GM18909 (cell line): ENCODE data around the gene HMBS.
"Not testable (repeated sequence)": the region's sequence is repeated elsewhere in the genome, so short reads cannot be mapped to it uniquely, and the experiment has no call there.

Experiments used
- ATAC-seq: cut with Tn5 transposase; IDR thresholded peaks from one replicate; pipeline ENCODE4 v1.9.1; 2021; ENCODE audit warnings: mild to moderate bottlenecking; ENCODE audit not compliant: unreplicated experiment, poor library complexity

Gene HMBS

GRCh38 chr11:119100994-119101758 is 16.5 kb downstream of the HMBS start:
- peak; percentile 29 for ATAC-seq

- peak; percentile 79 for ATAC-seq
These were observed 17.2 kb downstream of the HMBS start, which contains the start of gene DPAGT1 for GRCh38 chr11:119101759-119102423. DPAGT1 (minus strand) TSS chr11:119101853; CDS start chr11:119101655, 198 bp downstream.

- ATAC-seq = not testable (repeated sequence)
These were observed 18.5 kb downstream of the HMBS start for GRCh38 chr11:119103161-119103664.

GRCh38 chr11:119103793-119104192 is 19.1 kb downstream of the HMBS start:
- no peak for ATAC-seq

- ATAC-seq = peak; percentile 77
These were observed 22.2 kb downstream of the HMBS start, which contains the start of gene C2CD2L for GRCh38 chr11:119106564-119107537. C2CD2L (plus strand) TSS chr11:119107344; CDS start chr11:119107742, 398 bp downstream.

GRCh38 chr11:119107538-119108145 is 23.0 kb downstream of the HMBS start:
- peak; percentile 28 for ATAC-seq

GRCh38 chr11:119108146-119108856 is 23.6 kb downstream of the HMBS start:
- peak; percentile 19 for ATAC-seq

- ATAC-seq = no peak
These were observed 24.2 kb downstream of the HMBS start for GRCh38 chr11:119108857-119109221.

GRCh38 chr11:119109843-119110242 is 25.2 kb downstream of the HMBS start:
- ATAC-seq = no peak

GRCh38 chr11:119110439-119110838 is 25.8 kb downstream of the HMBS start:
- no peak for ATAC-seq

GRCh38 chr11:119111361-119111925 is 26.8 kb downstream of the HMBS start:
- ATAC-seq = no peak

GRCh38 chr11:119112314-119113020 is 27.8 kb downstream of the HMBS start:
- ATAC-seq = no peak

- ATAC-seq = no peak
These were observed 29.0 kb downstream of the HMBS start for GRCh38 chr11:119113716-119114115.

GRCh38 chr11:119114351-119114750 is 29.7 kb downstream of the HMBS start:
- no peak for ATAC-seq

GRCh38 chr11:119115484-119116234 is 31.0 kb downstream of the HMBS start:
- no peak for ATAC-seq

GRCh38 chr11:119116235-119116594 is 31.5 kb downstream of the HMBS start:
- ATAC-seq = no peak

GRCh38 chr11:119116601-119117000 is 31.9 kb downstream of the HMBS start:
- ATAC-seq = no peak
